Fibroblast of skin of scalp (primary cell): Measurements from ENCODE around the gene MADCAM1.
A peak's percentile ranks its signal among the peaks of the same experiment; 100 is the strongest.

Experiments
- DNase-seq: peaks from one replicate; pipeline ENCODE4 v3.0.0-alpha.2; 2013

Gene MADCAM1

DNA sequence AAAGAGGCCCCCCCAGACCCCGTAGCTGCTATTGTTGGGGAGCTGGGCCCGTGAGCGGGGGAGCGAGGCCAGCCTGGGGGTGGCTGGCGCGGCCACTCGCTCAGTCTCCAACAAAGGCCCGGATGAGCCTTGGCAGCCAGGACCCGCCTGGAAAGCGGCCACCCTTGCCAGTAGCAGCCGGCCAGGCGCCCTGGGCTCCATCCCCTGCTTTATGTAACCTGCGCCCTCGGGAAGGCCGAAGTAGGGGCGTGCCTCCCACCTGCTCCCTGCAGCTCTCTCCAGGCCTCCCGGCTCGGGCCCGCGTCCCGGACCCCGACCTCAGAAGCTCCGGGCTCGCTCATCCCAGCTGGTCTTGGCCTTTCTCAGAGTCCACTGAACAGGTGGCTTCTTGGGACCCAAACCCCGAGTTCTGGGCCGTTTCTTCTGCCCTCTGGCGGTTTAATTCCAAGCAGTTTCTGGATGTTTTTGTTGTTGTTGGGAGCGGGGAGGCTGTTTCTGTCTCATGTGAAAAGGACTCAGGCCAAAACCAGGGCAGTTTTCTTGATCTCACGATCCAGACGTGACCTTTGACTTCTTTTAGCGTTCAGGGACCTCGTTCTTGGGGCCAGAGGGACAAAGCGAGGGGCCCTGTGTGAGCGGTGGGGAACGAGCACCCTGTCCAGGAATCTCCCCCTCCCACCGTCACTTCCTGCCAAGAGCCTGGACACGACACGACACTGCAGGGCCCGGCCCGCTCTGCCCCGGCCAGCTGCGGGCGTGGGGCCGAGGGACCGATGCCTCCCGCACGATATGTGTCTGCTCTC is 36.5 kb downstream of the MADCAM1 start:
- DNase-seq: peak; percentile 60

- DNase-seq: no peak
Measured at GRCh38 chr19:533364-534058, 37.2 kb downstream of the MADCAM1 start.

- DNase-seq: no peak
Measured at GRCh38 chr19:534088-534487, 37.8 kb downstream of the MADCAM1 start.

GRCh38 chr19:535017-535835 is 38.9 kb downstream of the MADCAM1 start:
- no peak for DNase-seq

GRCh38 chr19:536031-536880 is 40.0 kb downstream of the MADCAM1 start:
- DNase-seq: no peak

DNA sequence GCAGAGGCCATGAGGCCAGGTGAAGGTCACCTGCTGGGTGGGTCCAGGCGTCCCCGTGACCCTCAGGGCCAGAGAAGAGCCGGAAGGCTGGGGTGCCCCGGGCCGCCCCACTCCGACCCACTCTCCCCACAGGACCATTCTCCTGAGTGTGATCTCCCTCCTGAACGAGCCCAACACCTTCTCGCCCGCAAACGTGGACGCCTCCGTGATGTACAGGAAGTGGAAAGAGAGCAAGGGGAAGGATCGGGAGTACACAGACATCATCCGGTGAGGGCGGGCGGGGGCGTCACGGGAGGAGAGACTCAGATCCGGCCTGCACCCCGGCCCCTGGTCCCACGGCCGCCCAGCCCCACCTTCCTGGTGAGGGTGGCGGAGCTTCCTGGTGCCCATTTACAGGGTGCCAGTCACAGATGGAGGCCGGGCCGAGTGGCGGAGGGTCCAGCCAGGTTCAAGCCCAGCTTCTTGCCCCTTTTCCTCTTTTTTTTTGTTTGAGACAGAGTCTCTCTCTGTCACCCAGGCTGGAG is 40.7 kb downstream of the MADCAM1 start:
- DNase-seq: no peak

DNA sequence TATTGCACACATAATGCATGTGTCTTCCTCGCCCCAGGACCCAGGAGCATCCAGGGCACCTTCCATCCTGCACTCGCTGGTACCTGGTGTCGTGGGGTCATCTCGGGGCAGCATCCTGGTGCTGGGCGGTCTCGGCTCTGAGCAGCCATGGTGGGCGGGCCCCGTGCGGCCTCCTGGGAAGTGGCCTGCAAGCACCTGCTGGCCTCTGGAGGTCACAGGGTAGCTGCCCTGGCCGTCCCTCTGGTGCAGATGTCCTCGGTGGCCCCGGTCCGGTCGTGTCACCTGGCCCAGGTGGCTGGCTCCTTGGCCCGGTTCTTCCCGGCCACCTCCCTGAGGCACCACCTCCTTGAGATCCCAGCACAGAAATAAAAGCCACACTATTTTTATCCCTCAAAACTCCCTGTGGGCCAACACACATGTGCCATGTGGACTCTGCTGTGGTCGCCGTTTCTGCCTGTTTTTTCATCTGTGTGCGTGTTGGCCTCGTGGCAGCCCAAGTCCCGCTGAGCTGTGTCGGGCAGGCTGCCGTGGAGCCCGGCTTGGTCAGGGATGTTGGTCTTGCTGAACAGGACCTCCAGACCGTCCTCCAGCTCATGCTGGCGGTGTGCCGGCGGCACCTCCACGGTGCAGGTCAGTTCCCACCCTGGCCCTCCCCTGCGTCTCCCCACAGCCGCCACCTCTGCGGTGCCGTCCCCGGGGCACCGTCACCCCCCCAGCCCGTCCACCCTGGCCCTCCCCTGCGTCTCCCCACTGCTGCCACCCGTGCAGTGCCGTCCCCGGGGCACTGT is 42.5 kb downstream of the MADCAM1 start:
- no peak for DNase-seq

- no peak for DNase-seq
Measured at GRCh38 chr19:539429-540030, 43.2 kb downstream of the MADCAM1 start.

DNA sequence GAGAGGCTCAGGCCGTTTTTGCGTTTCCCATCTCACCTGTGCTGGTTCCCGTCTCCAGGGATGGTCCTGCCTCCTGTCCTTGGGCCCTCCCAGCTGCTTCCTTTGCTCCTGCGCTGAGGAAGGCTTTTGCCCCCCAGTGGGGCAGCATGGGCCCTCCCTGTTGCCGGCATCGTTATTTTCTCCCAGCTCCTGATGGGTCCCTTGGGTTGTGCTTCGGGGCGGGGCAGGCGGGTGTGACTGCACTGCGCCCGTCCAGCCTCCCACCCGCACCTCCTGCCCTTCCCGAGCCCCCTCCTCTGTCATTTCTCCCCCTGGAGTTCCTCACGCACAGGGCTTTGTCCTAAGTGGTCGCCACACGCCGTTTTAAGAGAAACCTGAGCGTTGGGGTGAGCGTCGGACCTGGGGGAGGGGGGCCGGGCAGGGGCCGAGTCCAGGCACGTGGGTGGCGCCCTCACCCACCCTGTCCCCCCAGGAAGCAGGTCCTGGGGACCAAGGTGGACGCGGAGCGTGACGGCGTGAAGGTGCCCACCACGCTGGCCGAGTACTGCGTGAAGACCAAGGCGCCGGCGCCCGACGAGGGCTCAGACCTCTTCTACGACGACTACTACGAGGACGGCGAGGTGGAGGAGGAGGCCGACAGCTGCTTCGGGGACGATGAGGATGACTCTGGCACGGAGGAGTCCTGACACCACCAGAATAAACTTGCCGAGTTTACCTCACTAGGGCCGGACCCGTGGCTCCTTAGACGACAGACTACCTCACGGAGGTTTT is 44.8 kb downstream of the MADCAM1 start:
- DNase-seq: no peak

GRCh38 chr19:541699-542098 is 45.4 kb downstream of the MADCAM1 start:
- no peak for DNase-seq

GRCh38 chr19:542173-542866 is 46.0 kb downstream of the MADCAM1 start:
- no peak for DNase-seq

GRCh38 chr19:543910-544608 is 47.8 kb downstream of the MADCAM1 start, which contains the start of gene GZMM:
Gene GZMM (plus strand): TSS chr19:544053. CDS start chr19:544072, 19 bp downstream.
- DNase-seq: no peak

DNA sequence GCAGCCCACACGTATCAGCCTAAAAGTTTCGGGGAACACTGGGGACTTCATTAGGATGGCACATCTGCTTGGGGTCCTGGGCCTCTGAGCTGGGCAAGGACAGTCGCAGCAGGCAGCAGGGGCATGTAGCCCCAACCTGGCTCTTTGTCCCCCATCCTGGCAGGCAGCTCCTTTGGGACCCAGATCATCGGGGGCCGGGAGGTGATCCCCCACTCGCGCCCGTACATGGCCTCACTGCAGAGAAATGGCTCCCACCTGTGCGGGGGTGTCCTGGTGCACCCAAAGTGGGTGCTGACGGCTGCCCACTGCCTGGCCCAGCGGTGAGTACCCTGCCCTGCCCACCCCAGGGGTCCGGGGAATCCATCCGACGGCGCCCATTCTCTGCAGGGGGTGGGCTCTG is 50.8 kb downstream of the MADCAM1 start:
- DNase-seq: no peak

DNA sequence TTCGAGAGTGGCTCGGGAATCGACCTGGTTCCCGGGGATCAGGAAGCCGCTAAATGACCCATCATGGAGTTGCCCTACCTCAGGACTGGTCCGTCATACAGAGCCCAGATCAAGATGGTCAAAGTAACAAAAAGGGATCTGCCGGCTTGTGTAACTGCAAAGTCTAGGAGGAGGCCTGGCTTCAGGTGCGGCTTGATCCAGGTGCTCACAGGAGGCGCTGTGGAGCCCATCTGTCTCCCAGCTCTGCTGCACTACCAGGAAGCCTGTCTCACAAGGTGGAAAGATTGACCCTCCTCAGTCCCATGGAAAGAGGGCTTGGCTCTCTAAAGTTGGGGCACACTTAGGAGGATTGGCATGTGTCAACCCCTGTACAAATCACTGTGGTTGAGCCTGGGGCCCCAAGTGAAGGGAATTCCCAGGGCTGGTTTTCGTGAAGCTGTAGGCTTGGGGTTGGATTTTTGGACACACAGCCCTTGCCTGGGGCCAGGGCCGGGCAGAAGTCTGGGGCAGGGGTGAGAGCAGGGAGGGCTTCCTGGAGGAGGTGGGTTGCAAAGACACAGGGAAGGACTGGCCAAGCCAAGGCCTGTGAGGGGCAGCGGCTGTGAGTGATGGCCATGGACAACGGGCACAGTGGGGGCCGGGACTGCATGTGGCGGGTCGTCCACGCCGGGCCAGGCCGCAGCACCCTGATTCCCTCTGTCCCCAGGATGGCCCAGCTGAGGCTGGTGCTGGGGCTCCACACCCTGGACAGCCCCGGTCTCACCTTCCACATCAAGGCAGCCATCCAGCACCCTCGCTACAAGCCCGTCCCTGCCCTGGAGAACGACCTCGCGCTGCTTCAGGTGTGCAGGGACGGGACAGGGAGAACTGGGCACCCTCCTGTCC is 51.8 kb downstream of the MADCAM1 start:
- DNase-seq: no peak

- DNase-seq: no peak
Measured at GRCh38 chr19:548886-549830, 52.9 kb downstream of the MADCAM1 start.

DNA sequence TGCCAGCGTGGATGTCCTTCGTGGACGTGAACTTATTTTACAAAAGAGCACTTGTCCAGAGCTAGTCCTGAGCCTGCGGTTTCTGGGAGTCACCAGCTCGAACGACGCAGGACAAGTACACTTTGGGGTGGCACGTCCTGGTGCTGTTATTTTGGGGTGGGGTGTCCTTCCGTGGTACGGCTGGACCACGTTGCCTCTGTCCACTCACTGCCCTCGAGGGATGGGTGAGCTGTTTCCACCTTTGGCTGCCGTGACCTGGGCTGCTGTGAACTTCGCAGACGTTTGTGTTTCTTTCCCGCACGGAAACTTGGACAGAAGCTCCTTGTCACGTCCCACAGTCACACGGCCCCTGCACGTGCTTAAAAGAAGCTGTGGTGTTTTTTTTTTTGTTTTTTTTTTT is 58.5 kb downstream of the MADCAM1 start:
- no peak for DNase-seq
